ENCODE results near the gene KLF15.

KLF15 gene

GRCh38 chr3:126294211-126294808 lies 62.9 kb downstream of the KLF15 start:
- CTCF ChIA-PET, result no interaction called here
- TF ChIP-seq, protein P1, sequence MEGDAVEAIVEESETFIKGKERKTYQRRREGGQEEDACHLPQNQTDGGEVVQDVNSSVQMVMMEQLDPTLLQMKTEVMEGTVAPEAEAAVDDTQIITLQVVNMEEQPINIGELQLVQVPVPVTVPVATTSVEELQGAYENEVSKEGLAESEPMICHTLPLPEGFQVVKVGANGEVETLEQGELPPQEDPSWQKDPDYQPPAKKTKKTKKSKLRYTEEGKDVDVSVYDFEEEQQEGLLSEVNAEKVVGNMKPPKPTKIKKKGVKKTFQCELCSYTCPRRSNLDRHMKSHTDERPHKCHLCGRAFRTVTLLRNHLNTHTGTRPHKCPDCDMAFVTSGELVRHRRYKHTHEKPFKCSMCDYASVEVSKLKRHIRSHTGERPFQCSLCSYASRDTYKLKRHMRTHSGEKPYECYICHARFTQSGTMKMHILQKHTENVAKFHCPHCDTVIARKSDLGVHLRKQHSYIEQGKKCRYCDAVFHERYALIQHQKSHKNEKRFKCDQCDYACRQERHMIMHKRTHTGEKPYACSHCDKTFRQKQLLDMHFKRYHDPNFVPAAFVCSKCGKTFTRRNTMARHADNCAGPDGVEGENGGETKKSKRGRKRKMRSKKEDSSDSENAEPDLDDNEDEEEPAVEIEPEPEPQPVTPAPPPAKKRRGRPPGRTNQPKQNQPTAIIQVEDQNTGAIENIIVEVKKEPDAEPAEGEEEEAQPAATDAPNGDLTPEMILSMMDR (IDR thresholded peaks at IDR 0.05; ENCODE audit: control extremely low read depth, extremely low read depth, low read depth, missing control alignments), result no peak

GRCh38 chr3:126293370-126294082 lies 63.7 kb downstream of the KLF15 start:
- CTCF ChIA-PET, result interaction anchor here (1.3 kb wide), 1 partner anchor 95 kb away, joined by 3 read pairs; no protein-coding TSS in a partner anchor
- TF ChIP-seq, protein P1 (IDR thresholded peaks at IDR 0.05; ENCODE audit: control extremely low read depth, extremely low read depth, low read depth, missing control alignments), result no peak
- DNase-seq (ENCODE audit: extremely low spot score), result no peak
- POLR2A ChIA-PET, result no interaction called here

More at GRCh38 chr3:126294211-126294808, 62.9 kb downstream of the KLF15 start:
- DNase-seq (ENCODE audit: extremely low spot score), result no peak
- POLR2A ChIA-PET, result no interaction called here

All from GM10248 (cell line).